Measurements from ENCODE around the gene TAP1. TPM values are rescaled to one million over a fixed set of nuclear protein-coding genes. Genes with fewer than 3 reads are reported as not detected.

TAP1 gene
- total RNA-seq, 1 experiment from 2014 or later: 74.7 TPM

DNA sequence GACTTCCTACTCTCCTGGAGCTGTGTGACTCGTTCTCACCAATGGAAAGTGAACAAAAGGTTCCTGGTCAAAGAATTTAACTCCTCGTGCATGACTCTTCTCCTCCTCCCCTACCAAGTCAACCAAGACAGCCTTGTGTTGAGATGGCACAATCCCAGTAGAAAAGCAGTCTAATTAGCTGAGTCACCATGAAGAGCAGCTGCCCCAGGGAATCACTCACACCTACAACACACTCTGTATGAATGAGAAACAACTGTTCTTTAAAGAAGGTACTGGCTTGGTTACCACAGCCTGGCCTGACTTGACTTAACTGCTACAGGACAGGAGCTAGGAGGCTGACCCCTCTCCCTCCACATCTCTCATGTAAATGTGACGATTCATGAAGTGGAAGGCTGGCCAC, 33.8 kb downstream of the TAP1 start:
- ChIA-PET POLR2A (no interaction called here), CTCF (no interaction called here)
- H3K4me1 ChIP-seq (ENCODE audit: control insufficient read depth, insufficient read depth, low read length): no peaks in the 10 kb centered on the region
- TF ChIP-seq TCF7L2 (IDR thresholded peaks at IDR 0.05; ENCODE audit: low read depth, low read length) (no peak), SIN3A (IDR thresholded peaks at IDR 0.05; ENCODE audit: borderline replicate concordance, insufficient read depth, low read depth, low read length) (no peak), POLR2AphosphoS5 (IDR thresholded peaks at IDR 0.05; ENCODE audit: low read depth, low read length) (no peak)
- TF ChIP-seq, protein P1, sequence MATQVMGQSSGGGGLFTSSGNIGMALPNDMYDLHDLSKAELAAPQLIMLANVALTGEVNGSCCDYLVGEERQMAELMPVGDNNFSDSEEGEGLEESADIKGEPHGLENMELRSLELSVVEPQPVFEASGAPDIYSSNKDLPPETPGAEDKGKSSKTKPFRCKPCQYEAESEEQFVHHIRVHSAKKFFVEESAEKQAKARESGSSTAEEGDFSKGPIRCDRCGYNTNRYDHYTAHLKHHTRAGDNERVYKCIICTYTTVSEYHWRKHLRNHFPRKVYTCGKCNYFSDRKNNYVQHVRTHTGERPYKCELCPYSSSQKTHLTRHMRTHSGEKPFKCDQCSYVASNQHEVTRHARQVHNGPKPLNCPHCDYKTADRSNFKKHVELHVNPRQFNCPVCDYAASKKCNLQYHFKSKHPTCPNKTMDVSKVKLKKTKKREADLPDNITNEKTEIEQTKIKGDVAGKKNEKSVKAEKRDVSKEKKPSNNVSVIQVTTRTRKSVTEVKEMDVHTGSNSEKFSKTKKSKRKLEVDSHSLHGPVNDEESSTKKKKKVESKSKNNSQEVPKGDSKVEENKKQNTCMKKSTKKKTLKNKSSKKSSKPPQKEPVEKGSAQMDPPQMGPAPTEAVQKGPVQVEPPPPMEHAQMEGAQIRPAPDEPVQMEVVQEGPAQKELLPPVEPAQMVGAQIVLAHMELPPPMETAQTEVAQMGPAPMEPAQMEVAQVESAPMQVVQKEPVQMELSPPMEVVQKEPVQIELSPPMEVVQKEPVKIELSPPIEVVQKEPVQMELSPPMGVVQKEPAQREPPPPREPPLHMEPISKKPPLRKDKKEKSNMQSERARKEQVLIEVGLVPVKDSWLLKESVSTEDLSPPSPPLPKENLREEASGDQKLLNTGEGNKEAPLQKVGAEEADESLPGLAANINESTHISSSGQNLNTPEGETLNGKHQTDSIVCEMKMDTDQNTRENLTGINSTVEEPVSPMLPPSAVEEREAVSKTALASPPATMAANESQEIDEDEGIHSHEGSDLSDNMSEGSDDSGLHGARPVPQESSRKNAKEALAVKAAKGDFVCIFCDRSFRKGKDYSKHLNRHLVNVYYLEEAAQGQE (IDR thresholded peaks at IDR 0.05; ENCODE audit: insufficient read depth in 1 of 2, low read depth in 2 of 2, low read length in 1 of 2): no peak
- TF ChIP-seq, protein P2, sequence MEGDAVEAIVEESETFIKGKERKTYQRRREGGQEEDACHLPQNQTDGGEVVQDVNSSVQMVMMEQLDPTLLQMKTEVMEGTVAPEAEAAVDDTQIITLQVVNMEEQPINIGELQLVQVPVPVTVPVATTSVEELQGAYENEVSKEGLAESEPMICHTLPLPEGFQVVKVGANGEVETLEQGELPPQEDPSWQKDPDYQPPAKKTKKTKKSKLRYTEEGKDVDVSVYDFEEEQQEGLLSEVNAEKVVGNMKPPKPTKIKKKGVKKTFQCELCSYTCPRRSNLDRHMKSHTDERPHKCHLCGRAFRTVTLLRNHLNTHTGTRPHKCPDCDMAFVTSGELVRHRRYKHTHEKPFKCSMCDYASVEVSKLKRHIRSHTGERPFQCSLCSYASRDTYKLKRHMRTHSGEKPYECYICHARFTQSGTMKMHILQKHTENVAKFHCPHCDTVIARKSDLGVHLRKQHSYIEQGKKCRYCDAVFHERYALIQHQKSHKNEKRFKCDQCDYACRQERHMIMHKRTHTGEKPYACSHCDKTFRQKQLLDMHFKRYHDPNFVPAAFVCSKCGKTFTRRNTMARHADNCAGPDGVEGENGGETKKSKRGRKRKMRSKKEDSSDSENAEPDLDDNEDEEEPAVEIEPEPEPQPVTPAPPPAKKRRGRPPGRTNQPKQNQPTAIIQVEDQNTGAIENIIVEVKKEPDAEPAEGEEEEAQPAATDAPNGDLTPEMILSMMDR (IDR thresholded peaks at IDR 0.05): no peak
- no TSS peak for BruUV-seq (replicated peaks)
- DNase-seq (ENCODE audit: low read depth, low spot score) (no peak), ATAC-seq (peak; percentile 30; the same call in 1 of the 2 replicates)
- in situ Hi-C loops (cut with HindIII; ENCODE audit: low pct_unique_long_range_greater_than_20kb, low sequenced_read_pairs) (no loop called here), intact Hi-C loops (cut with micrococcal nuclease; ENCODE audit: unreplicated experiment) (no loop called here)
- no peak overlapping the region for H3K4me3 ChIP-seq (ENCODE audit: low read depth in 2 of 2, low read length in 2 of 2)
- no peaks in the 10 kb centered on the region for H3K9me3 ChIP-seq (ENCODE audit: control insufficient read depth, insufficient read depth, low read depth, low read length)
- H3K27me3 ChIP-seq (ENCODE audit: control insufficient read depth, insufficient read depth, low read length): no peaks in the 10 kb centered on the region; the same call in 1 of the 2 replicates
- no peaks in the 10 kb centered on the region for H3K36me3 ChIP-seq (ENCODE audit: control insufficient read depth, insufficient read depth, low read length)
- H3K27ac ChIP-seq (ENCODE audit: low read length): no peak overlapping the region

DNA sequence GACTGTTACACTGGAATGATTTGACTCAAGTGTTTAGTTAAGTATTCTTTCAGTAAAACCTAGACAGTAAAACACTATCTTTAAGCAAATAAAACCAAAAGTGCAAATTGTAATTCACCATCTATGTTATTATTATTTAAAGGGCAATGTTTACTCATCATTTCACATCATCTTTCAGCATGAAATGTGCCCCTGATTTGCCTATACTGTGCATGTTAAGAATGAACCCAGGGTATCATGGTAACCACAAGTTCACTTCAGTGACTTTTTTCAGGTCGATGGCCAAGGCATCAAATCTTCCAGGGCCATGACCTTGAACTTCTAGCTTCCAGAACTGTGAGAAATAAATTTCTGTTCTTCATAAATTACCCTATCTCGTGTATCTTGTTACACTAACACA, 34.6 kb downstream of the TAP1 start:
- ATAC-seq (no peak), DNase-seq (ENCODE audit: low read depth, low spot score) (no peak)
- H3K9me3 ChIP-seq (ENCODE audit: control insufficient read depth, insufficient read depth, low read depth, low read length): no peaks in the 10 kb centered on the region
- no peaks in the 10 kb centered on the region for H3K36me3 ChIP-seq (ENCODE audit: control insufficient read depth, insufficient read depth, low read length)
- H3K27ac ChIP-seq (ENCODE audit: low read length): no peak overlapping the region
- POLR2A ChIA-PET: no interaction called here
- H3K27me3 ChIP-seq (ENCODE audit: control insufficient read depth, insufficient read depth, low read length): no peaks in the 10 kb centered on the region; the same call in 1 of the 2 replicates
- TF ChIP-seq TCF7L2 (IDR thresholded peaks at IDR 0.05; ENCODE audit: low read depth, low read length) (no peak), POLR2AphosphoS5 (IDR thresholded peaks at IDR 0.05; ENCODE audit: low read depth, low read length) (no peak), SIN3A (IDR thresholded peaks at IDR 0.05; ENCODE audit: borderline replicate concordance, insufficient read depth, low read depth, low read length) (no peak)
- TF ChIP-seq, protein P2 (IDR thresholded peaks at IDR 0.05): no peak
- TF ChIP-seq, protein P1 (IDR thresholded peaks at IDR 0.05; ENCODE audit: insufficient read depth in 1 of 2, low read depth in 2 of 2, low read length in 1 of 2): no peak
- intact Hi-C loops (cut with micrococcal nuclease; ENCODE audit: unreplicated experiment) (no loop called here), in situ Hi-C loops (cut with HindIII; ENCODE audit: low pct_unique_long_range_greater_than_20kb, low sequenced_read_pairs) (no loop called here)
- H3K4me1 ChIP-seq (ENCODE audit: control insufficient read depth, insufficient read depth, low read length): no peaks in the 10 kb centered on the region
- H3K4me3 ChIP-seq (ENCODE audit: low read depth in 2 of 2, low read length in 2 of 2): no peak overlapping the region
- CTCF ChIA-PET: no interaction called here
- BruUV-seq (replicated peaks): no TSS peak

Measured in Panc1 (cell line).